NCI-H446 (cell line): Measurements from ENCODE around the gene DNAJC18.

Experiments used
- DNase-seq, 2 experiments: peaks; one replicate each; lab custom pipeline; 2025; lab: John Stamatoyannopoulos, UW

The DNAJC18 gene

DNA sequence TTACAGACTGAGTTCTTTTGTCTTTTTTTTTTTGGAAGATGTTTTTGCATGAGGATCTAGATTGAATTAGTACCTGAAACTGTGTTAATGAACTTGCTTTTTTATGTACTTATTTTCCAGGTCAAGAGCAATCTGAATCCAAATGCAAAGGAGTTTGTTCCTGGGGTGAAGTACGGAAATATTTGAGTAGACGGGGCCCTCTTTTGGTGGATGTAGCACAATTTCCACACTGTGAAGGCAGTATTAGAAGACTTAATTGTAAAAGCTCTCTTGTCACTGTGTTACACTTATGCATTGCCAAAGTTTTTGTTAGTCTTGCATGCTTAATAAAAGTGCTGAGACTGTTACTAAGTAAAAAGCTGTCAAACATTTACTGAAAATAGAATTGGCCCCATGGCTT, 70.7 kb downstream of the DNAJC18 start:
- no peak for DNase-seq

DNA sequence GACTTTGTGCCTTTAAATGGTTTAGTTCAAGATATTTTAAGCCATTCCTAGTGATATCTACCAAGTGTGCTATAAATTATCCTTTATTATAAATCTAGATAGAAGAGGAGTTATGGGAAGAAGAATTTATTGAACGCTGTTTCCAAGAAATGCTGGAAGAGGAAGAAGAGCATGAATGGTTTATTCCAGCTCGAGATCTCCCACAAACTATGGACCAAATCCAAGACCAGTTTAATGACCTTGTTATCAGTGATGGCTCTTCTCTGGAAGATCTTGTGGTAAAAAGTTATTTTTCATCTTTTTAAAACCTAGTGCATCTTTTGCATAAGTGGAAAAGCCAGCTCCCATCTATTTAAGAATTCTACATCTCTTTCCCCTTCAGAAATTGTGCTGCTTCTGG, 74.9 kb downstream of the DNAJC18 start:
- no peak for DNase-seq

- DNase-seq, result no peak
These were observed 75.4 kb downstream of the DNAJC18 start for GRCh38 chr5:139363937-139364336.

- DNase-seq, result no peak
These were observed 77.4 kb downstream of the DNAJC18 start for GRCh38 chr5:139361835-139362429.

DNA sequence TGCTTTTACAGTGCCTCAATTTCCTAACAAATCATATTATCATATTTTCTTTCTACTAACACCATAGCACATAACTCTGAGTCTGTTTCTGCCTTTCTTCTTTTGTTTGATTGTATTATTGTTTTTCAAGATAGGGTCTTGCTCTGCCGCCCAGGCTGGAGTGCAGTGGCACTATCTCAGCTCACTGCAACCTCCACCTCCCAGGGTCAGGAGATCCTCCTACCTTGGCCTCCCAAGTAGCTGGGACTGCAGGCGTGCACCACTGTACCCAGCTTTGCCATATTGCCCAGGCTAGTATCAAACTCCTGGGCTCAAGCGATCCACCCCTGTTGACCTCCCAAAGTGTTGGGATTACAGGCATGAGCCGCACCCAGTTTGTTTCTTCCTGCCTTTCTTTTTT, 78.9 kb downstream of the DNAJC18 start:
- no peak for DNase-seq
